HepG2 (cell line): ENCODE measurements around the gene SLC16A7. TPM values are rescaled to one million over a fixed set of nuclear protein-coding genes. Genes with fewer than 3 reads are reported as not detected.

Experiments used
- ATAC-seq: fragments of 200-7000 bp; cut with Tn5 transposase; 3 replicates; pipeline ENCODE4 v1.9.1; 2020; ENCODE audit warnings: mild to moderate bottlenecking, moderate library complexity
- BruUV-seq: library from RNA; stranded (reverse); fragments of 400-500 nt; replicated peaks from 2 replicates; lab custom pipeline; 2021; lab: Mats Ljungman, UMichigan
- CTCF ChIA-PET: fragments of 300-600 bp; formaldehyde crosslinking; extraction: SDS; loops from one replicate; lab custom pipeline; 2021; ENCODE audit warnings: low total read pairs, inconsistent platforms, low intra/inter-chr PET ratio; lab: Yijun Ruan, JAX
- POLR2A ChIA-PET: fragments of 350-600 bp; sonication (Branson Sonifier 250); formaldehyde crosslinking; loops from one replicate; lab custom pipeline; 2020; ENCODE audit warnings: antibody characterized with exemption, inconsistent platforms; lab: Yijun Ruan, JAX
- DNase-seq: peaks from one replicate; pipeline ENCODE4 v3.0.0-alpha.2; 2015; ENCODE audit warnings: low spot score
- FAIRE-seq: peaks from 3 replicates; lab custom pipeline; 2011; peaks lifted over from hg19 to GRCh38; lab: Jason Lieb, UNC
- H2AFZ ChIP-seq: one replicate; pipeline ENCODE4 v1.6.1; 2011; ENCODE audit warnings: low read length, inconsistent platforms
- H3K27ac ChIP-seq: fragments of 300-600 bp; 3 replicates; pipeline ENCODE4 v1.8.0; 2011; ENCODE audit warnings: mixed run types, mild to moderate bottlenecking, mixed read lengths, low read length, inconsistent platforms; ENCODE audit not compliant: insufficient read depth; ENCODE audit errors: extremely low read length
- H3K27me3 ChIP-seq, 2 experiments: fragments of 200-600 bp in 1 of 2; 2 replicates in 1 of 2; 3 replicates in 1 of 2; pipeline versions ENCODE4 v1.6.0 to v1.8.0; 2011; ENCODE audit warnings: low read length in 2 of 2, mild to moderate bottlenecking in 2 of 2, moderate library complexity in 2 of 2, inconsistent platforms in 1 of 2; ENCODE audit not compliant: insufficient read depth in 2 of 2, control insufficient read depth in 1 of 2
- H3K36me3 ChIP-seq, 2 experiments: fragments of 200-600 bp in 1 of 2; replicated peaks in 1 of 2; 2 replicates in 1 of 2; 3 replicates in 1 of 2; pipeline versions ENCODE4 v1.5.1 to v1.8.0; 2011; ENCODE audit warnings: low read length in 2 of 2, inconsistent platforms in 1 of 2; ENCODE audit not compliant: insufficient read depth in 2 of 2, control insufficient read depth in 1 of 2
- H3K4me1 ChIP-seq: 2 replicates; pipeline ENCODE4 v1.5.1; 2012; ENCODE audit warnings: low read length, inconsistent platforms; ENCODE audit not compliant: insufficient read depth
- H3K4me2 ChIP-seq: 2 replicates; pipeline ENCODE4 v1.6.0; 2011; ENCODE audit warnings: low read depth, low read length, inconsistent platforms
- H3K4me3 ChIP-seq, 3 experiments: fragments of 200-600 bp in 1 of 3; sonication (generic), shearing (Covaris generic) in 1 of 3; replicated peaks in 1 of 3; 2 replicates each; pipeline ENCODE4 v1.5.1; 2011 to 2016; ENCODE audit warnings: low read length in 3 of 3, inconsistent platforms in 2 of 3, low read depth in 2 of 3, mild to moderate bottlenecking in 2 of 3, control low read depth in 1 of 3, mixed read lengths in 1 of 3; ENCODE audit not compliant: insufficient read depth in 1 of 3
- H3K79me2 ChIP-seq: one replicate; pipeline ENCODE4 v1.6.1; 2011; ENCODE audit warnings: low read length, inconsistent platforms; ENCODE audit not compliant: insufficient read depth
- H3K9ac ChIP-seq: 2 replicates; pipeline ENCODE4 v1.6.0; 2011; ENCODE audit warnings: mild to moderate bottlenecking, low read depth, low read length, inconsistent platforms; ENCODE audit not compliant: insufficient read depth
- H3K9me3 ChIP-seq: 2 replicates; pipeline ENCODE4 v1.5.1; 2012; ENCODE audit warnings: mild to moderate bottlenecking, low read length
- H4K20me1 ChIP-seq: 2 replicates; pipeline ENCODE4 v1.6.0; 2011; ENCODE audit warnings: inconsistent platforms, mild to moderate bottlenecking, low read length, moderate library complexity; ENCODE audit not compliant: insufficient read depth
- MAFF ChIP-seq: IDR thresholded peaks from 2 replicates; pipeline ENCODE4 v1.6.1; 2011; ENCODE audit warnings: low read depth, low read length, improper control_type of control experiment
- MAFK ChIP-seq, 2 experiments: IDR thresholded peaks in 1 of 2; conservative IDR thresholded peaks in 1 of 2; 2 replicates each; pipeline ENCODE4 v1.6.1; 2011; ENCODE audit warnings: improper control_type of control experiment in 2 of 2, low read length in 2 of 2
- THRA ChIP-seq: sonication (generic); formaldehyde crosslinking; IDR thresholded peaks from 2 replicates; pipeline ENCODE4 v1.4.0; 2020; ENCODE audit warnings: missing genetic modification reagents, borderline replicate concordance
- ZBTB20 ChIP-seq: sonication (generic); formaldehyde crosslinking; IDR thresholded peaks from 2 replicates; pipeline ENCODE4 v1.8.1; 2023; ENCODE audit warnings: missing genetic modification reagents, low read depth, mild to moderate bottlenecking, borderline replicate concordance
- ZNF543 ChIP-seq: sonication (generic); formaldehyde crosslinking; IDR thresholded peaks from 2 replicates; pipeline ENCODE4 v1.4.0; 2020; ENCODE audit warnings: mild to moderate bottlenecking, missing genetic modification reagents
- WGBS: methylation state at CpG from one replicate; pipeline ENCODE4 v1.1.6; 2017; ENCODE audit warnings: low lambda C conversion rate; 5-methylcytosine and 5-hydroxymethylcytosine counted together
- in situ Hi-C: cut with HindIII; loops from 2 replicates; pipeline ENCODE4 v1.10.0; 2017; ENCODE audit warnings: low pct_unique_long_range_greater_than_20kb; ENCODE audit not compliant: extremely low pct_ligation_motif_present
- intact Hi-C: fragments of 100-400 bp; cut with micrococcal nuclease; formaldehyde crosslinking; loops from one replicate; pipeline ENCODE4 v1.10.0; 2022; ENCODE audit not compliant: unreplicated experiment
- polyA plus RNA-seq, 8 experiments: library from polyadenylated mRNA; depleted of rRNA in 3 of 8; stranded (reverse) in 7 of 8; unstranded in 1 of 8; fragments of >200 nt; fragmentation: Illumina TruSeq in 4 of 8; extraction: Trizol in 4 of 8; gene quantifications; 2 replicates each; pipeline versions ENCODE4 v1.2.1 to v1.2.3, GENCODE V29; 2011 to 2016; ENCODE audit warnings: low read depth in 4 of 8, missing spikeins in 1 of 8, mixed read lengths in 1 of 8; ENCODE audit not compliant: insufficient read depth in 1 of 8
- total RNA-seq, 5 experiments: library from RNA; depleted of rRNA; stranded (reverse); fragments of >200 nt; fragmentation: Illumina TruSeq; extraction: Trizol; gene quantifications; 2 replicates each; pipeline ENCODE4 v1.2.3, GENCODE V29; 2016; ENCODE audit warnings: low read depth in 1 of 5
- TF ChIP-seq, protein P1 (sequence below): sonication (generic); formaldehyde crosslinking; IDR thresholded peaks from 2 replicates; pipeline ENCODE4 v1.8.0; 2023; ENCODE audit warnings: mild to moderate bottlenecking, missing genetic modification reagents

SLC16A7 gene
- total and polyA plus RNA-seq, 2 of the 13 experiments (the other 11 are each of a cell fraction or from before 2014, with no cell fraction given), result 1.3 to 1.6 TPM

GRCh38 chr12:59660148-59660547 lies 64.3 kb downstream of the SLC16A7 start (continued):
- TF ChIP-seq ZBTB20, result no peak

DNA sequence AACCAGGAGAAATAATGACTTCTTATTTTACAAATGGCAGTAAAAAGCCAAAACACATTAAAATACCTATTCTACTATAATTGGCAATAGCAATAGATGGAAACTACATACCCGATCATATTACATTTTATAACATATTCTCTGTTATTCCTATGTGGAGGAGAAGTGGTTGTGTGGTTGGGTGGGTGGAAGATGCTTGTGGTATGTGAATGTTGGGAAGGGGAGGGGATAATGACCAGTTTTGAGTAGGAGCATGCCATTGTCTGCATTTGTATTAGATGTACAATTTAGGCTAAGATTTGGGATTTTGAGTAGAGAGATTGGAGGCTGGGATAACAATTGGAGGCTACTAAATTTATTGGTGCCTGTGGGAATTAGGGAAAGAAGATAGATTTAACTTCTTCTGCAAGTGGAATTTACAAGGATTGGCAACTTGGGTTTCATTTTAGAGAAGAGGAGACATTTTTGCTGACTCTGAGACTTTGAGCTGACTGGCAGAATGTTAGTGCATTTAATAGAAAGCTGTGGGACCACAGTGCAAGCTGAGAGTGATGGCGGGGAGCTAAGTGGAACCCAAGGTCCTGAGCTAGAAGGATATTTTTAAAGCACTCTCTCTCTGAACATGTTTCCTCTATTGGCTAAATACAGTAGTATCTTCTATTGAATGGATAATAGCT lies 65.2 kb downstream of the SLC16A7 start:
- in situ Hi-C loops (no loop called here), intact Hi-C loops (no loop called here)
- BruUV-seq, result no TSS peak
- Histone ChIP-seq H3K9me3 (peaks cover 26% of the 10 kb centered on the region), H4K20me1 (no peaks in the 10 kb centered on the region), H3K36me3 (no peaks in the 10 kb centered on the region), H3K4me2 (no peak overlapping the region), H3K4me1 (no peaks in the 10 kb centered on the region), H3K27ac (no peak overlapping the region), H3K27me3 (no peaks in the 10 kb centered on the region), H2AFZ (no peak overlapping the region), H3K9ac (no peak overlapping the region), H3K79me2 (no peaks in the 10 kb centered on the region), H3K4me3 (no peak overlapping the region)
- TF ChIP-seq THRA (CRISPR knock-in tag), result no peak
- TF ChIP-seq MAFK (conservative IDR thresholded peaks at IDR 0.05 in 1 of 2, IDR thresholded peaks at IDR 0.05 in 1 of 2; ENCODE audit: low read length in 2 of 2), result peak; percentile 23 to 71; a peak in 3 of 4 replicates
- TF ChIP-seq, protein P1, sequence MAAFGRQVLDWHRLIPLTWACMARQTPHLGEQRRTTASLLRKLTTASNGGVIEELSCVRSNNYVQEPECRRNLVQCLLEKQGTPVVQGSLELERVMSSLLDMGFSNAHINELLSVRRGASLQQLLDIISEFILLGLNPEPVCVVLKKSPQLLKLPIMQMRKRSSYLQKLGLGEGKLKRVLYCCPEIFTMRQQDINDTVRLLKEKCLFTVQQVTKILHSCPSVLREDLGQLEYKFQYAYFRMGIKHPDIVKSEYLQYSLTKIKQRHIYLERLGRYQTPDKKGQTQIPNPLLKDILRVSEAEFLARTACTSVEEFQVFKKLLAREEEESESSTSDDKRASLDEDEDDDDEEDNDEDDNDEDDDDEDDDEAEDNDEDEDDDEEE (CRISPR knock-in tag), result no peak
- peak; percentile 75 for TF ChIP-seq MAFF
- TF ChIP-seq ZNF543, result no peak
- no peak for ATAC-seq
- FAIRE-seq, result no peak
- ChIA-PET CTCF (no interaction called here), POLR2A (no interaction called here)
- no peak for DNase-seq
- WGBS, result 62% methylated on average over 2 of the region's 2 CpGs
